Measurements from ENCODE around the gene RBM39. TPM values are rescaled to one million over a fixed set of nuclear protein-coding genes. Genes with fewer than 3 reads are reported as not detected.
"Not testable (repeated sequence)": the region's sequence is repeated elsewhere in the genome, so short reads cannot be mapped to it uniquely, and the experiment has no call there.

RBM39 gene
- total and polyA plus RNA-seq, 2 experiments from 2014 or later: 247 to 270 TPM

GRCh38 chr20:35757098-35757705 lies 15.1 kb upstream of the RBM39 start:
- WGBS, 2 experiments (ENCODE audit: low coverage in 1 of 2, low lambda C conversion rate in 2 of 2, missing lambda C conversion rate in 2 of 2): 44 to 48% methylated on average over 4 of the region's 4 CpGs
- peak overlapping the region; percentile 71 for H3K9ac ChIP-seq
- H3F3A ChIP-seq (ENCODE audit: insufficient read depth): peaks cover 20% of the 10 kb centered on the region
- peaks cover 19% of the 10 kb centered on the region for H3K4me1 ChIP-seq (ENCODE audit: insufficient read depth)
- peak overlapping the region; percentile 89 for H3K27ac ChIP-seq
- peak overlapping the region; percentile 61 for H3K4me3 ChIP-seq
- in situ Hi-C loops (cut with MboI): no loop called here
- H3K36me3 ChIP-seq (ENCODE audit: low read depth): no peaks in the 10 kb centered on the region
- H3K9me2 ChIP-seq (ENCODE audit: insufficient read depth): no peaks in the 10 kb centered on the region
- no peaks in the 10 kb centered on the region for H4K20me1 ChIP-seq (ENCODE audit: insufficient read depth)
- peak overlapping the region; percentile 6; the same call in 1 of the 2 replicates for H2AFZ ChIP-seq
- no peaks in the 10 kb centered on the region for H3K9me3 ChIP-seq (ENCODE audit: low read depth)
- DNase-seq: peak; percentile 54
- H3K4me2 ChIP-seq (ENCODE audit: unreplicated experiment): peak overlapping the region; percentile 79
- no peak for TF ChIP-seq EZH2 (IDR thresholded peaks at IDR 0.05; ENCODE audit: insufficient read depth, poor library complexity, severe bottlenecking)
- no peak for TF ChIP-seq EZH2phosphoT487 (IDR thresholded peaks at IDR 0.05; ENCODE audit: insufficient read depth, low read depth)
- H3K79me2 ChIP-seq (ENCODE audit: insufficient read depth): no peaks in the 10 kb centered on the region
- H3K27me3 ChIP-seq (replicated peaks; ENCODE audit: insufficient read depth): no peaks in the 10 kb centered on the region

- Histone ChIP-seq H3K9ac (no peak overlapping the region), H3K79me2 (ENCODE audit: insufficient read depth) (no peaks in the 10 kb centered on the region), H3K4me1 (ENCODE audit: insufficient read depth) (peaks cover 19% of the 10 kb centered on the region), H4K20me1 (ENCODE audit: insufficient read depth) (no peaks in the 10 kb centered on the region), H3K4me2 (ENCODE audit: unreplicated experiment) (no peak overlapping the region), H2AFZ (no peak overlapping the region), H3K9me3 (ENCODE audit: low read depth) (no peaks in the 10 kb centered on the region), H3K36me3 (ENCODE audit: low read depth) (no peaks in the 10 kb centered on the region), H3K9me2 (ENCODE audit: insufficient read depth) (no peaks in the 10 kb centered on the region), H3K27ac (no peak overlapping the region), H3F3A (ENCODE audit: insufficient read depth) (peaks cover 20% of the 10 kb centered on the region), H3K27me3 (replicated peaks; ENCODE audit: insufficient read depth) (no peaks in the 10 kb centered on the region), H3K4me3 (no peak overlapping the region)
- no peak for TF ChIP-seq EZH2phosphoT487 (IDR thresholded peaks at IDR 0.05; ENCODE audit: insufficient read depth, low read depth)
- no peak for TF ChIP-seq EZH2 (IDR thresholded peaks at IDR 0.05; ENCODE audit: insufficient read depth, poor library complexity, severe bottlenecking)
- no peak for DNase-seq
- 95% methylated on average over 4 of the region's 4 CpGs for WGBS, 2 experiments (ENCODE audit: low coverage in 1 of 2, low lambda C conversion rate in 2 of 2, missing lambda C conversion rate in 2 of 2)
- in situ Hi-C loops (cut with MboI): no loop called here
Observed at GRCh38 chr20:35756404-35756803, 14.3 kb upstream of the RBM39 start.

DNA sequence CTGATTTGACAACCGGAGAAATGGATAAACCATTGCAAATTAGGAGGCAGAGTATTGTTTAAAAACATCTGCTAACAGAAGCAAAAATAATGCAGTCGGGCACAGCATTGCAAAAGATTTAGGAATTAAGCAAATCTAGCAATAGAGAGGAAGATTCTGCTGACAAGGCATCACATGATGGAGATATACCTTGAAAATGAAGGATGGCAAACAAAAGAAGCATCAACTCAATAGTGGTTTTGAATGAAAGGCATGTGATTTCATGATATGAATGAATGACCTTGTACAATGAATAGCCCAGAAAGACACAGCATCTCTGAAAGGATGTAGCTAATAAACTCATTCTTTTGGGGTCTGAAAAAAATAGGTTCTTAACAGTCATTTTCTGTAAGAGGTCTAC lies 8.6 kb upstream of the RBM39 start:
- no peak for TF ChIP-seq EZH2phosphoT487 (IDR thresholded peaks at IDR 0.05; ENCODE audit: insufficient read depth, low read depth)
- no peak for TF ChIP-seq EZH2 (IDR thresholded peaks at IDR 0.05; ENCODE audit: insufficient read depth, poor library complexity, severe bottlenecking)
- 0 out of 2 replicates have a peak, but pooled peaks cover 4% of the 10 kb centered on the region for H3K4me1 ChIP-seq (ENCODE audit: insufficient read depth)
- H3K27me3 ChIP-seq (replicated peaks; ENCODE audit: insufficient read depth): no peaks in the 10 kb centered on the region
- no peak overlapping the region for H3K4me2 ChIP-seq (ENCODE audit: unreplicated experiment)
- H3K9me3 ChIP-seq (ENCODE audit: low read depth): no peaks in the 10 kb centered on the region
- no peaks in the 10 kb centered on the region for H3K36me3 ChIP-seq (ENCODE audit: low read depth)
- WGBS, 2 experiments (ENCODE audit: low coverage in 1 of 2, low lambda C conversion rate in 2 of 2, missing lambda C conversion rate in 2 of 2): 42 to 43% methylated on average over 2 of the region's 2 CpGs
- H3F3A ChIP-seq (ENCODE audit: insufficient read depth): peaks cover 7% of the 10 kb centered on the region; the same call in 1 of the 2 replicates
- H3K9ac ChIP-seq: no peak overlapping the region
- no peak overlapping the region for H3K4me3 ChIP-seq
- no peak overlapping the region for H2AFZ ChIP-seq
- H3K9me2 ChIP-seq (ENCODE audit: insufficient read depth): no peaks in the 10 kb centered on the region
- in situ Hi-C loops (cut with MboI): no loop called here
- no peaks in the 10 kb centered on the region for H3K79me2 ChIP-seq (ENCODE audit: insufficient read depth)
- H3K27ac ChIP-seq: no peak overlapping the region
- no peaks in the 10 kb centered on the region for H4K20me1 ChIP-seq (ENCODE audit: insufficient read depth)
- no peak for DNase-seq

DNA sequence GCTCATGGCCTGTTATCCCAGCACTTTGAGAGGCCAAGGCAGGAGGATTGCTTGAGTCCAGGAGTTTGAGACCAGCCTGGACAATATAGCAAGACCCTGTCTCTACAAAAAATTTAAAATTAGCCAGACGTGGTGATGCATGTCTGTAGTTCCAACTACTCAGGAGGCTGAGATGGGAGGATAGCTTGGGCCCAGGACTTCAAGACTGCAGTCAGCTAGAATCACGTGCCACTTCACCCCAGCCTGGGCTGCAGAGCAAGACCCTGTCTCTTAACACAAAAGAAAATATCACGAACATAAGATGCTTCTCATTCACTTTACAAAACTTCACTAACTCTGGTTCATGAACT lies 2.4 kb upstream of the RBM39 start:
- Histone ChIP-seq H3K79me2 (ENCODE audit: insufficient read depth) (peaks cover 38% of the 10 kb centered on the region), H4K20me1 (ENCODE audit: insufficient read depth) (peaks cover 11% of the 10 kb centered on the region), H3K36me3 (ENCODE audit: low read depth) (peaks cover 13% of the 10 kb centered on the region), H3K4me1 (ENCODE audit: insufficient read depth) (peaks cover 23% of the 10 kb centered on the region), H3F3A (ENCODE audit: insufficient read depth) (peaks cover 29% of the 10 kb centered on the region)
- WGBS, 2 experiments (ENCODE audit: low coverage in 1 of 2, low lambda C conversion rate in 2 of 2, missing lambda C conversion rate in 2 of 2): 83 to 89% methylated on average over 3 of the region's 3 CpGs
- H3K9me3 ChIP-seq (ENCODE audit: low read depth); DNase-seq; H3K27me3 ChIP-seq (replicated peaks; ENCODE audit: insufficient read depth); H3K4me2 ChIP-seq (ENCODE audit: unreplicated experiment); H2AFZ ChIP-seq; H3K27ac ChIP-seq; H3K9me2 ChIP-seq (ENCODE audit: insufficient read depth); H3K4me3 ChIP-seq; in situ Hi-C loops (cut with MboI); H3K9ac ChIP-seq: not testable (repeated sequence)
